GM23338 (cell line): ENCODE data around the gene FOXJ1. TPM values are rescaled to one million over a fixed set of nuclear protein-coding genes. Genes with fewer than 3 reads are reported as not detected.

ENCODE experiments used
- ATAC-seq: fragments of 200-7000 bp; cut with Tn5 transposase; 3 replicates; pipeline ENCODE4 v1.9.1; 2020
- DNase-seq: peaks from one replicate; pipeline ENCODE4 v3.0.0-alpha.2; 2015; ENCODE audit warnings: low spot score
- H2AFZ ChIP-seq: fragments of 200-600 bp; sonication (generic); 2 replicates; pipeline ENCODE4 v1.8.0; 2016; ENCODE audit warnings: antibody characterized with exemption, mild to moderate bottlenecking, moderate library complexity
- H3F3A ChIP-seq: fragments of 200-600 bp; sonication (generic); replicated peaks from 2 replicates; pipeline ENCODE4 v1.8.0; 2017; ENCODE audit warnings: antibody characterized with exemption, mixed run types, low read depth
- H3K27ac ChIP-seq: fragments of 200-600 bp; sonication (generic); 2 replicates; pipeline ENCODE4 v1.6.1; 2016; ENCODE audit warnings: low read depth
- H3K27me3 ChIP-seq: fragments of 200-600 bp; sonication (generic); 2 replicates; pipeline ENCODE4 v1.8.0; 2016; ENCODE audit warnings: mild to moderate bottlenecking, mixed run types, moderate library complexity; ENCODE audit not compliant: insufficient read depth
- H3K36me3 ChIP-seq: fragments of 200-600 bp; sonication (generic); 2 replicates; pipeline ENCODE4 v1.8.0; 2016; ENCODE audit warnings: mild to moderate bottlenecking; ENCODE audit not compliant: insufficient read depth
- H3K4me1 ChIP-seq: fragments of 200-600 bp; sonication (generic); 2 replicates; pipeline ENCODE4 v1.8.0; 2016; ENCODE audit warnings: mild to moderate bottlenecking, moderate library complexity; ENCODE audit not compliant: insufficient read depth
- H3K4me2 ChIP-seq: fragments of 200-600 bp; sonication (generic); 2 replicates; pipeline ENCODE4 v1.7.1; 2017; ENCODE audit warnings: mixed run types
- H3K4me3 ChIP-seq: fragments of 200-600 bp; sonication (generic); 2 replicates; pipeline ENCODE4 v1.6.1; 2016; ENCODE audit warnings: mixed run types
- H3K79me2 ChIP-seq: fragments of 200-600 bp; sonication (generic); replicated peaks from 2 replicates; pipeline ENCODE4 v1.8.0; 2017; ENCODE audit warnings: mild to moderate bottlenecking; ENCODE audit not compliant: insufficient read depth
- H3K9me2 ChIP-seq: fragments of 200-600 bp; sonication (generic); 2 replicates; pipeline ENCODE4 v1.8.0; 2017; ENCODE audit not compliant: insufficient read depth
- H4K20me1 ChIP-seq: fragments of 200-600 bp; sonication (generic); replicated peaks from 2 replicates; pipeline ENCODE4 v1.8.0; 2017; ENCODE audit warnings: mild to moderate bottlenecking; ENCODE audit not compliant: insufficient read depth
- H3K27ac Mint-ChIP-seq: 2 replicates; pipeline ENCODE4 v1.8.0; 2020; ENCODE audit warnings: inconsistent platforms, mild to moderate bottlenecking, moderate library complexity, mixed read lengths
- H3K27me3 Mint-ChIP-seq: 3 replicates; pipeline ENCODE4 v1.8.0; 2022; ENCODE audit warnings: low read depth, mild to moderate bottlenecking, moderate library complexity, mixed read lengths, inconsistent platforms; ENCODE audit not compliant: insufficient read depth, poor library complexity
- H3K36me3 Mint-ChIP-seq: 3 replicates; pipeline ENCODE4 v1.8.0; 2021; ENCODE audit warnings: low read depth, mild to moderate bottlenecking, inconsistent platforms, moderate library complexity, mixed read lengths
- H3K4me1 Mint-ChIP-seq: 3 replicates; pipeline ENCODE4 v1.8.0; 2020; ENCODE audit warnings: mild to moderate bottlenecking, inconsistent platforms, mixed read lengths
- H3K4me3 Mint-ChIP-seq: 3 replicates; pipeline ENCODE4 v1.8.0; 2021; ENCODE audit warnings: moderate library complexity, mild to moderate bottlenecking, inconsistent platforms, mixed read lengths
- H3K9me3 Mint-ChIP-seq: 3 replicates; pipeline ENCODE4 v1.8.0; 2020; ENCODE audit warnings: moderate library complexity, mild to moderate bottlenecking, inconsistent platforms, mixed read lengths
- CREB1 ChIP-seq: fragments of 250-450 bp; sonication (Bioruptor Pico); IDR thresholded peaks from 2 replicates; pipeline ENCODE4 v1.5.0; 2020; ENCODE audit warnings: low read depth, mild to moderate bottlenecking, moderate library complexity
- ETS1 ChIP-seq: IDR thresholded peaks from 2 replicates; pipeline ENCODE4 v1.6.1; 2016; ENCODE audit warnings: antibody characterized with exemption
- EZH2 ChIP-seq: fragments of 200-600 bp; sonication (generic); IDR thresholded peaks from one replicate; pipeline ENCODE4 v1.8.0; 2017; ENCODE audit warnings: antibody characterized with exemption, mild to moderate bottlenecking, low read depth; ENCODE audit not compliant: unreplicated experiment
- EZH2phosphoT487 ChIP-seq: fragments of 200-600 bp; sonication (generic); IDR thresholded peaks from one replicate; pipeline ENCODE4 v1.8.1; 2018; ENCODE audit warnings: antibody characterized with exemption; ENCODE audit not compliant: unreplicated experiment
- JUNB ChIP-seq: IDR thresholded peaks from one replicate; pipeline ENCODE4 v1.6.1; 2016; ENCODE audit warnings: antibody characterized with exemption; ENCODE audit not compliant: unreplicated experiment
- NANOG ChIP-seq: IDR thresholded peaks from 2 replicates; pipeline ENCODE4 v1.6.1; 2016; ENCODE audit warnings: antibody characterized with exemption, borderline replicate concordance
- POLR2AphosphoS5 ChIP-seq: IDR thresholded peaks from 2 replicates; pipeline ENCODE4 v1.6.1; 2016; ENCODE audit warnings: antibody characterized with exemption, low read depth
- STAT1 ChIP-seq: IDR thresholded peaks from one replicate; pipeline ENCODE4 v1.6.1; 2016; ENCODE audit warnings: antibody characterized with exemption; ENCODE audit not compliant: unreplicated experiment
- ZNF114 ChIP-seq: fragments of 250-450 bp; sonication (Bioruptor Pico); IDR thresholded peaks from 2 replicates; pipeline ENCODE4 v1.5.0; 2020; ENCODE audit warnings: mild to moderate bottlenecking, moderate library complexity
- ZNF331 ChIP-seq: fragments of 250-450 bp; sonication (Bioruptor Pico); IDR thresholded peaks from 2 replicates; pipeline ENCODE4 v1.5.0; 2020; ENCODE audit warnings: low read depth, mild to moderate bottlenecking, moderate library complexity
- polyA plus RNA-seq: library from polyadenylated mRNA; unstranded; fragments of >200 nt; fragmentation: Nextera tagmentation; extraction: Ambion mirVana; gene quantifications from 2 replicates; pipeline ENCODE4 v1.2.1, GENCODE V29; 2016
- total RNA-seq: library from RNA; depleted of rRNA; stranded (reverse); fragments of >200 nt; shearing (Covaris generic); gene quantifications from 2 replicates; pipeline ENCODE4 v1.2.3, GENCODE V29; 2014
- TF ChIP-seq, protein P1 (sequence below): fragments of 250-450 bp; sonication (Bioruptor Pico); IDR thresholded peaks from 2 replicates; pipeline ENCODE4 v1.5.0; 2020; ENCODE audit warnings: mild to moderate bottlenecking, moderate library complexity
- TF ChIP-seq, protein P2 (sequence below), 2 experiments: fragments of 200-600 bp in 1 of 2; sonication (generic) in 1 of 2; conservative IDR thresholded peaks; 2 replicates each; pipeline versions ENCODE4 v1.5.1 to v1.6.1; 2016 to 2017; ENCODE audit warnings: antibody characterized with exemption in 2 of 2, low read depth in 2 of 2, mild to moderate bottlenecking in 2 of 2, moderate library complexity in 1 of 2
- TF ChIP-seq, protein P3 (sequence below): IDR thresholded peaks from one replicate; pipeline ENCODE4 v1.6.1; 2018; ENCODE audit warnings: antibody characterized with exemption; ENCODE audit not compliant: unreplicated experiment

FOXJ1 gene
- total and polyA plus RNA-seq, 2 experiments from 2014 or later = 2.3 to 12.3 TPM

GRCh38 chr17:76150712-76151622, 9.9 kb upstream of the FOXJ1 start:
- H3K9me2 ChIP-seq = no peaks in the 10 kb centered on the region
- no peak overlapping the region for H3K4me3 ChIP-seq
- H3K79me2 ChIP-seq = no peaks in the 10 kb centered on the region
- H3K27me3 ChIP-seq = no peaks in the 10 kb centered on the region
- TF ChIP-seq ZNF114 = no peak
- TF ChIP-seq NANOG = no peak
- TF ChIP-seq ETS1 = no peak
- TF ChIP-seq STAT1 = no peak
- TF ChIP-seq, protein P1, sequence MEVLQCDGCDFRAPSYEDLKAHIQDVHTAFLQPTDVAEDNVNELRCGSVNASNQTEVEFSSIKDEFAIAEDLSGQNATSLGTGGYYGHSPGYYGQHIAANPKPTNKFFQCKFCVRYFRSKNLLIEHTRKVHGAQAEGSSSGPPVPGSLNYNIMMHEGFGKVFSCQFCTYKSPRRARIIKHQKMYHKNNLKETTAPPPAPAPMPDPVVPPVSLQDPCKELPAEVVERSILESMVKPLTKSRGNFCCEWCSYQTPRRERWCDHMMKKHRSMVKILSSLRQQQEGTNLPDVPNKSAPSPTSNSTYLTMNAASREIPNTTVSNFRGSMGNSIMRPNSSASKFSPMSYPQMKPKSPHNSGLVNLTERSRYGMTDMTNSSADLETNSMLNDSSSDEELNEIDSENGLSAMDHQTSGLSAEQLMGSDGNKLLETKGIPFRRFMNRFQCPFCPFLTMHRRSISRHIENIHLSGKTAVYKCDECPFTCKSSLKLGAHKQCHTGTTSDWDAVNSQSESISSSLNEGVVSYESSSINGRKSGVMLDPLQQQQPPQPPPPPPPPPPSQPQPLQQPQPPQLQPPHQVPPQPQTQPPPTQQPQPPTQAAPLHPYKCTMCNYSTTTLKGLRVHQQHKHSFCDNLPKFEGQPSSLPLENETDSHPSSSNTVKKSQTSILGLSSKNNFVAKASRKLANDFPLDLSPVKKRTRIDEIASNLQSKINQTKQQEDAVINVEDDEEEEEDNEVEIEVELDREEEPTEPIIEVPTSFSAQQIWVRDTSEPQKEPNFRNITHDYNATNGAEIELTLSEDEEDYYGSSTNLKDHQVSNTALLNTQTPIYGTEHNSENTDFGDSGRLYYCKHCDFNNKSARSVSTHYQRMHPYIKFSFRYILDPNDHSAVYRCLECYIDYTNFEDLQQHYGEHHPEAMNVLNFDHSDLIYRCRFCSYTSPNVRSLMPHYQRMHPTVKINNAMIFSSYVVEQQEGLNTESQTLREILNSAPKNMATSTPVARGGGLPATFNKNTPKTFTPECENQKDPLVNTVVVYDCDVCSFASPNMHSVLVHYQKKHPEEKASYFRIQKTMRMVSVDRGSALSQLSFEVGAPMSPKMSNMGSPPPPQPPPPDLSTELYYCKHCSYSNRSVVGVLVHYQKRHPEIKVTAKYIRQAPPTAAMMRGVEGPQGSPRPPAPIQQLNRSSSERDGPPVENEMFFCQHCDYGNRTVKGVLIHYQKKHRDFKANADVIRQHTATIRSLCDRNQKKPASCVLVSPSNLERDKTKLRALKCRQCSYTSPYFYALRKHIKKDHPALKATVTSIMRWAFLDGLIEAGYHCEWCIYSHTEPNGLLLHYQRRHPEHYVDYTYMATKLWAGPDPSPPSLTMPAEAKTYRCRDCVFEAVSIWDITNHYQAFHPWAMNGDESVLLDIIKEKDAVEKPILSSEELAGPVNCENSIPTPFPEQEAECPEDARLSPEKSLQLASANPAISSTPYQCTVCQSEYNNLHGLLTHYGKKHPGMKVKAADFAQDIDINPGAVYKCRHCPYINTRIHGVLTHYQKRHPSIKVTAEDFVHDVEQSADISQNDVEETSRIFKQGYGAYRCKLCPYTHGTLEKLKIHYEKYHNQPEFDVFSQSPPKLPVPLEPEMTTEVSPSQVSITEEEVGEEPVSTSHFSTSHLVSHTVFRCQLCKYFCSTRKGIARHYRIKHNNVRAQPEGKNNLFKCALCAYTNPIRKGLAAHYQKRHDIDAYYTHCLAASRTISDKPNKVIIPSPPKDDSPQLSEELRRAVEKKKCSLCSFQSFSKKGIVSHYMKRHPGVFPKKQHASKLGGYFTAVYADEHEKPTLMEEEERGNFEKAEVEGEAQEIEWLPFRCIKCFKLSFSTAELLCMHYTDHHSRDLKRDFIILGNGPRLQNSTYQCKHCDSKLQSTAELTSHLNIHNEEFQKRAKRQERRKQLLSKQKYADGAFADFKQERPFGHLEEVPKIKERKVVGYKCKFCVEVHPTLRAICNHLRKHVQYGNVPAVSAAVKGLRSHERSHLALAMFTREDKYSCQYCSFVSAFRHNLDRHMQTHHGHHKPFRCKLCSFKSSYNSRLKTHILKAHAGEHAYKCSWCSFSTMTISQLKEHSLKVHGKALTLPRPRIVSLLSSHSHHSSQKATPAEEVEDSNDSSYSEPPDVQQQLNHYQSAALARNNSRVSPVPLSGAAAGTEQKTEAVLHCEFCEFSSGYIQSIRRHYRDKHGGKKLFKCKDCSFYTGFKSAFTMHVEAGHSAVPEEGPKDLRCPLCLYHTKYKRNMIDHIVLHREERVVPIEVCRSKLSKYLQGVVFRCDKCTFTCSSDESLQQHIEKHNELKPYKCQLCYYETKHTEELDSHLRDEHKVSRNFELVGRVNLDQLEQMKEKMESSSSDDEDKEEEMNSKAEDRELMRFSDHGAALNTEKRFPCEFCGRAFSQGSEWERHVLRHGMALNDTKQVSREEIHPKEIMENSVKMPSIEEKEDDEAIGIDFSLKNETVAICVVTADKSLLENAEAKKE (CRISPR knock-in tag) = no peak
- no peak for TF ChIP-seq POLR2AphosphoS5
- TF ChIP-seq, protein P2, sequence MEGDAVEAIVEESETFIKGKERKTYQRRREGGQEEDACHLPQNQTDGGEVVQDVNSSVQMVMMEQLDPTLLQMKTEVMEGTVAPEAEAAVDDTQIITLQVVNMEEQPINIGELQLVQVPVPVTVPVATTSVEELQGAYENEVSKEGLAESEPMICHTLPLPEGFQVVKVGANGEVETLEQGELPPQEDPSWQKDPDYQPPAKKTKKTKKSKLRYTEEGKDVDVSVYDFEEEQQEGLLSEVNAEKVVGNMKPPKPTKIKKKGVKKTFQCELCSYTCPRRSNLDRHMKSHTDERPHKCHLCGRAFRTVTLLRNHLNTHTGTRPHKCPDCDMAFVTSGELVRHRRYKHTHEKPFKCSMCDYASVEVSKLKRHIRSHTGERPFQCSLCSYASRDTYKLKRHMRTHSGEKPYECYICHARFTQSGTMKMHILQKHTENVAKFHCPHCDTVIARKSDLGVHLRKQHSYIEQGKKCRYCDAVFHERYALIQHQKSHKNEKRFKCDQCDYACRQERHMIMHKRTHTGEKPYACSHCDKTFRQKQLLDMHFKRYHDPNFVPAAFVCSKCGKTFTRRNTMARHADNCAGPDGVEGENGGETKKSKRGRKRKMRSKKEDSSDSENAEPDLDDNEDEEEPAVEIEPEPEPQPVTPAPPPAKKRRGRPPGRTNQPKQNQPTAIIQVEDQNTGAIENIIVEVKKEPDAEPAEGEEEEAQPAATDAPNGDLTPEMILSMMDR (conservative IDR thresholded peaks at IDR 0.05; ENCODE audit: low read depth in 2 of 2) = no peak
- TF ChIP-seq JUNB = no peak
- no peak for TF ChIP-seq CREB1 (CRISPR knock-in tag)
- TF ChIP-seq, protein P3, sequence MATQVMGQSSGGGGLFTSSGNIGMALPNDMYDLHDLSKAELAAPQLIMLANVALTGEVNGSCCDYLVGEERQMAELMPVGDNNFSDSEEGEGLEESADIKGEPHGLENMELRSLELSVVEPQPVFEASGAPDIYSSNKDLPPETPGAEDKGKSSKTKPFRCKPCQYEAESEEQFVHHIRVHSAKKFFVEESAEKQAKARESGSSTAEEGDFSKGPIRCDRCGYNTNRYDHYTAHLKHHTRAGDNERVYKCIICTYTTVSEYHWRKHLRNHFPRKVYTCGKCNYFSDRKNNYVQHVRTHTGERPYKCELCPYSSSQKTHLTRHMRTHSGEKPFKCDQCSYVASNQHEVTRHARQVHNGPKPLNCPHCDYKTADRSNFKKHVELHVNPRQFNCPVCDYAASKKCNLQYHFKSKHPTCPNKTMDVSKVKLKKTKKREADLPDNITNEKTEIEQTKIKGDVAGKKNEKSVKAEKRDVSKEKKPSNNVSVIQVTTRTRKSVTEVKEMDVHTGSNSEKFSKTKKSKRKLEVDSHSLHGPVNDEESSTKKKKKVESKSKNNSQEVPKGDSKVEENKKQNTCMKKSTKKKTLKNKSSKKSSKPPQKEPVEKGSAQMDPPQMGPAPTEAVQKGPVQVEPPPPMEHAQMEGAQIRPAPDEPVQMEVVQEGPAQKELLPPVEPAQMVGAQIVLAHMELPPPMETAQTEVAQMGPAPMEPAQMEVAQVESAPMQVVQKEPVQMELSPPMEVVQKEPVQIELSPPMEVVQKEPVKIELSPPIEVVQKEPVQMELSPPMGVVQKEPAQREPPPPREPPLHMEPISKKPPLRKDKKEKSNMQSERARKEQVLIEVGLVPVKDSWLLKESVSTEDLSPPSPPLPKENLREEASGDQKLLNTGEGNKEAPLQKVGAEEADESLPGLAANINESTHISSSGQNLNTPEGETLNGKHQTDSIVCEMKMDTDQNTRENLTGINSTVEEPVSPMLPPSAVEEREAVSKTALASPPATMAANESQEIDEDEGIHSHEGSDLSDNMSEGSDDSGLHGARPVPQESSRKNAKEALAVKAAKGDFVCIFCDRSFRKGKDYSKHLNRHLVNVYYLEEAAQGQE = no peak
- TF ChIP-seq EZH2 = no peak
- no peak for TF ChIP-seq ZNF331 (CRISPR knock-in tag)
- no peak for TF ChIP-seq EZH2phosphoT487
- Mint-ChIP-seq H3K27me3 (no peaks in the 10 kb centered on the region), H3K4me1 (peaks cover 23% of the 10 kb centered on the region), H3K4me3 (no peak overlapping the region), H3K27ac (no peak overlapping the region), H3K36me3 (peaks cover 5% of the 10 kb centered on the region; the same call in 1 of the 3 replicates), H3K9me3 (no peaks in the 10 kb centered on the region)
- no peak overlapping the region for H3K4me2 ChIP-seq
- H3K4me1 ChIP-seq = peaks cover 8% of the 10 kb centered on the region
- DNase-seq = no peak
- no peaks in the 10 kb centered on the region for H3K36me3 ChIP-seq
- H3F3A ChIP-seq = peaks cover 10% of the 10 kb centered on the region; the same call in 1 of the 2 replicates
- no peaks in the 10 kb centered on the region for H4K20me1 ChIP-seq
- ATAC-seq = no peak
- H3K27ac ChIP-seq = no peak overlapping the region
- no peak overlapping the region for H2AFZ ChIP-seq
